Glomerular endothelial cell (primary cell): ENCODE results near the gene RANBP10. TPM values are rescaled to one million over a fixed set of nuclear protein-coding genes. Genes with fewer than 3 reads are reported as not detected.
"Not testable (repeated sequence)": the region's sequence is repeated elsewhere in the genome, so short reads cannot be mapped to it uniquely, and the experiment has no call there.

Experiments
- DNase-seq: peaks from one replicate; pipeline ENCODE4 v3.0.0-alpha.2; 2011; ENCODE audit warnings: low read depth, low spot score; ENCODE audit errors: extremely low read depth
- total RNA-seq: library from RNA; depleted of rRNA; stranded (reverse); fragments of >200 nt; gene quantifications from 2 replicates; pipeline ENCODE4 v1.2.3, GENCODE V29; 2015

RANBP10 gene
- total RNA-seq, 1 donor from 2014 or later: 15.5 TPM

- DNase-seq: peak; percentile 67
Measured at GRCh38 chr16:67719048-67719777, 87.1 kb downstream of the RANBP10 start, which contains the start of gene GFOD2. GFOD2 (minus strand) TSS chr16:67719316; CDS start chr16:67685715, 33,601 bp downstream.

- DNase-seq: no peak
Measured at GRCh38 chr16:67718668-67719047, 87.7 kb downstream of the RANBP10 start.

- no peak for DNase-seq
Measured at GRCh38 chr16:67716097-67716496, 90.3 kb downstream of the RANBP10 start.

GRCh38 chr16:67714522-67714921, 91.8 kb downstream of the RANBP10 start:
- DNase-seq: no peak

GRCh38 chr16:67713647-67714273, 92.6 kb downstream of the RANBP10 start:
- no peak for DNase-seq

- DNase-seq: no peak
Measured at GRCh38 chr16:67710607-67711006, 95.8 kb downstream of the RANBP10 start.

GRCh38 chr16:67709050-67709449, 97.3 kb downstream of the RANBP10 start:
- DNase-seq: no peak

- DNase-seq: no peak
Measured at GRCh38 chr16:67708368-67708771, 98.0 kb downstream of the RANBP10 start.

GRCh38 chr16:67707790-67708189, 98.6 kb downstream of the RANBP10 start:
- no peak for DNase-seq

GRCh38 chr16:67707210-67707609, 99.2 kb downstream of the RANBP10 start:
- no peak for DNase-seq

GRCh38 chr16:67704110-67704509, 102.2 kb downstream of the RANBP10 start:
- no peak for DNase-seq

- no peak for DNase-seq
Measured at GRCh38 chr16:67703626-67704025, 102.7 kb downstream of the RANBP10 start.

GRCh38 chr16:67702130-67702529, 104.2 kb downstream of the RANBP10 start:
- no peak for DNase-seq

GRCh38 chr16:67701420-67701819, 104.9 kb downstream of the RANBP10 start:
- DNase-seq: no peak

GRCh38 chr16:67699265-67699664, 107.1 kb downstream of the RANBP10 start:
- no peak for DNase-seq

GRCh38 chr16:67697422-67698185, 108.8 kb downstream of the RANBP10 start:
- no peak for DNase-seq

GRCh38 chr16:67694611-67695010, 111.7 kb downstream of the RANBP10 start:
- no peak for DNase-seq

- not testable (repeated sequence) for DNase-seq
Measured at GRCh38 chr16:67693517-67694285, 112.7 kb downstream of the RANBP10 start.

GRCh38 chr16:67685388-67686112, 120.8 kb downstream of the RANBP10 start:
- DNase-seq: no peak

GRCh38 chr16:67683767-67684166, 122.6 kb downstream of the RANBP10 start:
- DNase-seq: no peak
